Gastrocnemius medialis (tissue), 4 donors: ENCODE measurements around the gene SLC4A3. TPM values are rescaled to one million over a fixed set of nuclear protein-coding genes. Genes with fewer than 3 reads are reported as not detected.

Experiments used
- ATAC-seq, 2 donors: fragments of 150-250 bp; one replicate each; pipeline ENCODE4 v1.9.1; 2016
- DNase-seq, 2 donors: peaks; one replicate each; pipeline ENCODE4 v3.0.0-alpha.2; 2019
- H3K27ac ChIP-seq, 4 donors: fragments of 200-600 bp; sonication (generic); 1 replicate in 1 of 4; 2 replicates in 3 of 4; pipeline ENCODE4 v1.5.1; 2016 to 2018; ENCODE audit warnings: mild to moderate bottlenecking in 2 of 4, moderate library complexity in 1 of 4
- H3K27me3 ChIP-seq, 3 donors: fragments of 200-600 bp; sonication (generic) in 2 of 3; 1 replicate in 1 of 3; 2 replicates in 2 of 3; pipeline versions ENCODE4 v1.5.1 to v1.6.0; 2016 to 2019; ENCODE audit warnings: mild to moderate bottlenecking in 1 of 3, moderate library complexity in 1 of 3
- H3K36me3 ChIP-seq, 2 donors: fragments of 200-600 bp; sonication (generic) in 1 of 2; one replicate each; pipeline ENCODE4 v1.5.1; 2017 to 2018
- H3K4me1 ChIP-seq, 2 donors: fragments of 200-600 bp; sonication (generic) in 1 of 2; one replicate each; pipeline ENCODE4 v1.5.1; 2016 to 2017; ENCODE audit warnings: mild to moderate bottlenecking in 2 of 2
- H3K4me3 ChIP-seq, 4 donors: fragments of 200-600 bp; sonication (generic) in 3 of 4; 1 replicate in 1 of 4; 2 replicates in 3 of 4; pipeline ENCODE4 v1.5.1; 2016 to 2019; ENCODE audit warnings: mild to moderate bottlenecking in 2 of 4
- H3K9me3 ChIP-seq, 3 donors: fragments of 200-600 bp; sonication (generic) in 2 of 3; 1 replicate in 1 of 3; 2 replicates in 2 of 3; pipeline ENCODE4 v1.5.1; 2016 to 2019
- CTCF ChIP-seq, 5 experiments: fragments of 450-650 bp in 3 of 5; fragments of 200-600 bp in 2 of 5; sonication (generic) in 2 of 5; IDR thresholded peaks in 4 of 5; conservative IDR thresholded peaks in 1 of 5; 1 replicate in 4 of 5; 2 replicates in 1 of 5; pipeline ENCODE4 v1.5.1; 2016 to 2019; ENCODE audit warnings: antibody characterized with exemption in 5 of 5, mild to moderate bottlenecking in 3 of 5, moderate library complexity in 3 of 5
- POLR2A ChIP-seq, 2 donors: fragments of 450-650 bp; IDR thresholded peaks; one replicate each; pipeline ENCODE4 v1.6.1; 2017; ENCODE audit warnings: antibody characterized with exemption in 2 of 2, mild to moderate bottlenecking in 2 of 2, moderate library complexity in 2 of 2
- in situ Hi-C, 4 donors: fragments of 200-750 bp; cut with MboI; loops; one replicate each; pipeline versions ENCODE4 v1.15.0 to v1.8.0; 2017; ENCODE audit warnings: low sequenced_read_pairs in 4 of 4
- intact Hi-C: fragments of 100-400 bp; cut with DNase I; formaldehyde crosslinking; loops from one replicate; pipeline ENCODE4 v1.15.1; 2023; ENCODE audit warnings: low total_unique reads
- total RNA-seq, 4 donors: library from RNA; depleted of rRNA; stranded (reverse); fragments of >200 nt; gene quantifications; one replicate each; pipeline versions ENCODE4 v1.1.0 to v1.2.3, GENCODE V29; 2016

The SLC4A3 gene
- total RNA-seq, 4 donors from 2014 or later = 0.25 to 0.35 (median 0.29) TPM; not detected in 1

GRCh38 chr2:219612577-219613286 lies 14.7 kb upstream of the SLC4A3 start:
- Histone ChIP-seq H3K36me3 (peaks cover 0 to 56% of the 10 kb centered on the region in 2 donors), H3K27me3 (no peaks in the 10 kb centered on the region), H3K4me1 (peaks cover 0 to 4% of the 10 kb centered on the region in 2 donors), H3K4me3 (no peak overlapping the region), H3K9me3 (no peaks in the 10 kb centered on the region), H3K27ac (no peak overlapping the region)
- DNase-seq (no peak), ATAC-seq (no peak)
- TF ChIP-seq CTCF (IDR thresholded peaks at IDR 0.05 in 4 of 5, conservative IDR thresholded peaks at IDR 0.05 in 1 of 5) (no peak), POLR2A (IDR thresholded peaks at IDR 0.05) (no peak)
- intact Hi-C loops (no loop called here), in situ Hi-C loops (no loop called here)

- no peak overlapping the region for H3K4me3 ChIP-seq
- ATAC-seq = no peak
- H3K9me3 ChIP-seq = no peaks in the 10 kb centered on the region
- H3K4me1 ChIP-seq = peaks cover 0 to 4% of the 10 kb centered on the region in 2 donors
- H3K27me3 ChIP-seq = no peaks in the 10 kb centered on the region
- peaks cover 0 to 49% of the 10 kb centered on the region in 2 donors for H3K36me3 ChIP-seq
- no peak overlapping the region for H3K27ac ChIP-seq
- intact Hi-C loops (no loop called here), in situ Hi-C loops (no loop called here)
- no peak for TF ChIP-seq CTCF (IDR thresholded peaks at IDR 0.05 in 4 of 5, conservative IDR thresholded peaks at IDR 0.05 in 1 of 5)
- TF ChIP-seq POLR2A (IDR thresholded peaks at IDR 0.05) = no peak
- DNase-seq = no peak
Measured at GRCh38 chr2:219613461-219614070, 13.9 kb upstream of the SLC4A3 start.

GRCh38 chr2:219614076-219614860 lies 13.2 kb upstream of the SLC4A3 start:
- ATAC-seq (no peak), DNase-seq (no peak)
- peaks cover 0 to 4% of the 10 kb centered on the region in 2 donors for H3K4me1 ChIP-seq
- no peak overlapping the region for H3K27ac ChIP-seq
- no peak for TF ChIP-seq CTCF (IDR thresholded peaks at IDR 0.05 in 4 of 5, conservative IDR thresholded peaks at IDR 0.05 in 1 of 5)
- H3K27me3 ChIP-seq = no peaks in the 10 kb centered on the region
- in situ Hi-C loops = no loop called here
- no peaks in the 10 kb centered on the region for H3K9me3 ChIP-seq
- no peak overlapping the region for H3K4me3 ChIP-seq
- intact Hi-C loops = no loop called here
- peaks cover 0 to 42% of the 10 kb centered on the region in 2 donors for H3K36me3 ChIP-seq

- H3K27me3 ChIP-seq = no peaks in the 10 kb centered on the region
- no peak overlapping the region for H3K27ac ChIP-seq
- in situ Hi-C loops (no loop called here), intact Hi-C loops (no loop called here)
- no peak for TF ChIP-seq POLR2A (IDR thresholded peaks at IDR 0.05)
- no peak for TF ChIP-seq CTCF (IDR thresholded peaks at IDR 0.05 in 4 of 5, conservative IDR thresholded peaks at IDR 0.05 in 1 of 5)
- no peak for DNase-seq
- H3K9me3 ChIP-seq = no peaks in the 10 kb centered on the region
- no peaks in the 10 kb centered on the region for H3K4me1 ChIP-seq
- H3K4me3 ChIP-seq = no peak overlapping the region
- H3K36me3 ChIP-seq = peaks cover 0 to 41% of the 10 kb centered on the region in 2 donors
- no peak for ATAC-seq
Measured at GRCh38 chr2:219615036-219615435, 12.4 kb upstream of the SLC4A3 start.
